HG02610 (cell line): ENCODE measurements around the gene TFAP2E.

Experiments used
- ATAC-seq: cut with Tn5 transposase; IDR thresholded peaks from one replicate; pipeline ENCODE4 v1.9.1; 2021; ENCODE audit warnings: mild to moderate bottlenecking, moderate library complexity; ENCODE audit not compliant: unreplicated experiment

The TFAP2E gene

DNA sequence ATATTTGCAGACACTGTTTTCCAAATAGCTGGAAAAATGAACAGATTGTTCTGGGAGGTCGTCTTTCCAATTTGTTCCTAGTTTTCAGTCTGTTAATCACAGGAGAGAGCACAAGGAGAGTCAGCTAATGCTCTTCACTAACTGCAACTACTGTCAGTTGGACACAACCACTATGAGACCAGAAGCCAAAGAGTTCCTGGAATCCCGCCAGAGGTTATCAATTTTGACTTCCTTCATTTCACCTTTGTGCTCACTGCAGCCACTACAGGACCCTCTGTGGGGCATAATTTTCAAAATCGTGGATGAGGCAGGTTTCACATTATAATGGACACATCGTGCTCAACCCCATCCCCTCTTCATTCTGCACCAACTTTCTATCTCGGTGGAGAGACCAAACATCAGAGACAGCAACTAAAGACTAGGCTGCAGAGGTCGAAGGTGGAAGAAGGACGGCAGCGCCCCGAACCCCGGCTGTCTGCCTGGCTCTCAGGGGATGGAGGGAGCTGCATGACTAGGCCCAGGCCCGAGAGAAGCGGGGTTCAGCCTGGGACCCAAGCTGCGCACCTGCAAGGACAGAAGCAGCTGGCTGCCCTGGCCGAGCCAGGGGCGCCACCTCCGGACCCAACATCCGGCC is 16.5 kb upstream of the TFAP2E start:
- ATAC-seq: no peak

GRCh38 chr1:35557118-35557610 is 15.9 kb upstream of the TFAP2E start, which contains the start of gene KIAA0319L:
Gene KIAA0319L, minus strand, starts transcription at chr1:35557403. Its CDS starts 2,912 bp downstream, at chr1:35554491.
- peak; percentile 71 for ATAC-seq

DNA sequence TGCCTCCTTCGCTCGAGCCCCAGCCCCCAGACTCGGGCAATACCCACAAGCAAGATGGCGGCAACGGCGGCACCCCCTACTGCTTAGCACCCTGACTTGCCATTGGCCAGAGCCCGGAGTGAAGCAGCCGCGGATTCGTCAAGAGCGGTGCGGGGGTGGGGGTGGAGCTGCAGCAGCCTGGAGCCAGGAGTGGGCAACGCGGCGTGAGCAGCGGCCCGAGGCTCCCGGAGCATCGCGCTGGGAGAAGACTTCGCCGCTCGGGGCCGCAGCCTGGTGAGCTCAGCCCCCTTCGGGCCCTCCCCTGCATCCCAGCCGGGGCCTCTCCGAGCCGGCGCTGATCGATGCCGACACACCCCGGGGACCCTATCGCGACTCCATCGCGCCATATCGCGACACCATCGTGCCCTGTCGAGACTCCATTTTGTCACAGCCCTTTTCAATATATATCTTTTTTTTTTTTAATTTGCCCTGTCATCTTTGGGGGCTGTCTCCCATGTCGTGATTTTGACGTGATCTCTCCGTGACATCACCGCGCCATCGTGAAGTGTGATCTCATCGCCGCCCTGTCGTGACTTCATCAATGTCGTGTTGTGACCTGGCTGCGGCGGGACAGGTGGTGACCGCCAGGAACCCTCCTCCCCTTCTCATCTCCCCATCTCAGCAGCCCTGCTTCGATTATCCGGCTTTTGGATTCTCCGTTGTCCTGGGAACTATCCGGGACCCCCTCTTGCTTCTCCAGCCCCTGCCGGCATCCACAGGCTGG is 15.3 kb upstream of the TFAP2E start, which contains the start of gene NCDN:
TSS of gene NCDN (plus strand) at position 189 of the 763 bp plus-strand sequence. CDS start at position 581, 392 bp downstream.
- ATAC-seq: peak; percentile 89

GRCh38 chr1:35558374-35559316 is 14.5 kb upstream of the TFAP2E start:
- no peak for ATAC-seq

GRCh38 chr1:35559317-35559944 is 13.7 kb upstream of the TFAP2E start:
- ATAC-seq: no peak

GRCh38 chr1:35560256-35561225 is 12.6 kb upstream of the TFAP2E start:
- ATAC-seq: no peak

- ATAC-seq: no peak
Measured at GRCh38 chr1:35561297-35561971, 11.7 kb upstream of the TFAP2E start.

- ATAC-seq: no peak
Measured at GRCh38 chr1:35561972-35562680, 11.0 kb upstream of the TFAP2E start.

GRCh38 chr1:35563166-35563565 is 9.9 kb upstream of the TFAP2E start:
- no peak for ATAC-seq

DNA sequence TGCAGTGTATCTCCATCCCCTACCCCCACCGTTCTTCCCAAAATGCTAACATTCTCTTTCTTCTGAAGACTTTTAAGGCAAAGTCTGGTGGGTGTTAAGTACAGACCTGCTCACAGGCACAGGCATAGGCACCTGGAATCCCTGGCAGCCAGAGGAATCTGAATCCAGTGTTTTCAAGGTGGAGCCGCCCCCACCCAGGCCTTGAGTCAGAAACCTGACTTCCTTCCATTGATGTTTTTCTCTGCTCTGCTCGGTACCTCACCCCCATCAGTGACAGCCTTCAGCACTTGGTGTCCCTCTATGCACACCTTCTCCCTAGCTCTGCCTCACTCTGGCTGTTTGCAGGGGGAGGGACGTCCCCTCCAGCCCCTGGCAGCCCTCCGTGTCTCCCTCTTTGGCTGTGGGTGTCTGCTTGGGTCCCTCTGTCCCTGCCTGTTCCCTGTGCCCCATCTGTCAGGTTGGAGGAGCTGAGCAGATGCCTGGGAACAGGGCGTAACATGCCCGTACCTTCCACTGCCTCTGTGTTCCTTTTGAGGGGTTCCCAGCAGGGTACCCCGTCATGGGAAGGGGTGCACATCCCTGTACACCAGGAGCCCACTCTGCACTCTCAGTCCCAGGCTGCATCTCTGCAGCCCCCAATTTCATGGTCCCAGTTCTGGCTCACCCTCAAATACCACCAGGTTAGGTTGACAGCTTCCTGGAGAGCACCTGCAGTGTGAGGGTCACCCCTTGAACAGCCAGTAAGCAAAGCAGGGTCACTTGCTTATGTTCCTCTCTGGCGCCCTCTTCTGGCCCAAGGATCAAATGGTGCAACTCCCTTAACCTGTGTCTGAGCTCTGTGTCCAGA is 8.9 kb upstream of the TFAP2E start:
- ATAC-seq: peak; percentile 46

DNA sequence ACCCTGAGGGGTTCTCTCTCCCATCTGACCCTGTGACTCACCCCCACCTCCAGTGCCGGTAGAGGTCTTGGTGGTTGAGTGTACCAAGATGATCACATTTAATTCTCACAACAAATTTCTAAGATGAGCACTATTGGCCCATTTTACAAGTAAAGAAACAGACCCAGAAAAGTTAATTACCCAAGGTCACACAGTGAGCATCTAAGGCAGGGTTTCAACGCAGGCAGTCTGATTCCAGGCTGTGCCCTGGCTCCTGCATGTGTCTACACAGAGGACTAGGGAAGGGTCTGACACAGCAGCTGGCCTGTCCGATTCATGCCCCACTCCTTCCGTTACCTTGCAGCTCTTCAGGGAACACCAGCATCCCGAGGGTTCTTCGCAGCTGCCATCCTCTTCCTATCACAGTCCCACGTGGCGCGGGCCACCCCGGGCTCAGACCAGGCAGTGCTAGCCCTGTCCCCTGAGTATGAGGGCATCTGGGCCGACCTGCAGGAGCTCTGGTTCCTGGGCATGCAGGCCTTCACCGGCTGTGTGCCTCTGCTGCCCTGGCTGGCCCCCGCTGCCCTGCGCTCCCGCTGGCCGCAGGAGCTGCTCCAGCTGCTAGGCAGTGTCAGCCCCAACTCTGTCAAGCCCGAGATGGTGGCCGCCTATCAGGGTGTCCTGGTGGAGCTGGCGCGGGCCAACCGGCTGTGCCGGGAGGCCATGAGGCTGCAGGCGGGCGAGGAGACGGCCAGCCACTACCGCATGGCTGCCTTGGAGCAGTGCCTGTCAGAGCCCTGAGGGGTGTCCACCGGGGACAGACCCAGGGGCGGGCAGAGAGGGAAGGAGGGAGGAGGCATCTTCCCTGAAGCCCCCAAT is 8.0 kb upstream of the TFAP2E start:
- no peak for ATAC-seq

DNA sequence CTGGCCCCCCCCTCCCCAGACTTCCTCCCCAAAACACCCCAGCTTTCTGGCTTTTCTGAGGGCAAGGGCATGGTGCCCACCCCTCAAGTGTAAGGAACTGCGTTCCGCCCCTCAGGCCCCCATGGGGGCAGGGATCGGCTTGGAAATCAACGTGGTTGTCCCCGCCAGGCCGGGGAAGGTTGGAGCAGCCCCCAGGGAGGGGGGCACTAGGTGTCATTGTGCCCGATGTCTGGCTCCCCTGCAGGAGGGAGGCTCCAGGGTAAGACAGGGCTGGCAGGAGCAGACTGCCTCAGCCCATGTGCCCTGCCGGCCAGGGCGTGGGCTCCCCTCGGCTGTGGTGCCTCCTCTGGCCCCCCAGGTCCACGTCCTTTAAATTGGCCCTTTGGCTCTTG is 7.4 kb upstream of the TFAP2E start:
- no peak for ATAC-seq

- ATAC-seq: no peak
Measured at GRCh38 chr1:35567947-35568558, 5.1 kb upstream of the TFAP2E start.

- ATAC-seq: no peak
Measured at GRCh38 chr1:35568975-35569395, 4.1 kb upstream of the TFAP2E start.

GRCh38 chr1:35569936-35570335 is 3.2 kb upstream of the TFAP2E start:
- no peak for ATAC-seq

- no peak for ATAC-seq
Measured at GRCh38 chr1:35570589-35571137, 2.5 kb upstream of the TFAP2E start.
